Ramos (cell line): Measurements from ENCODE around the gene PDSS2.
"Not testable (repeated sequence)": the region's sequence is repeated elsewhere in the genome, so short reads cannot be mapped to it uniquely, and the experiment has no call there.

Experiments
- in situ Hi-C: fragments of 300-500 bp; cut with MboI; formaldehyde crosslinking; loops from one replicate; pipeline ENCODE4 v1.14.3; 2022; ENCODE audit warnings: low sequenced_read_pairs; ENCODE audit not compliant: unreplicated experiment

Gene PDSS2

DNA sequence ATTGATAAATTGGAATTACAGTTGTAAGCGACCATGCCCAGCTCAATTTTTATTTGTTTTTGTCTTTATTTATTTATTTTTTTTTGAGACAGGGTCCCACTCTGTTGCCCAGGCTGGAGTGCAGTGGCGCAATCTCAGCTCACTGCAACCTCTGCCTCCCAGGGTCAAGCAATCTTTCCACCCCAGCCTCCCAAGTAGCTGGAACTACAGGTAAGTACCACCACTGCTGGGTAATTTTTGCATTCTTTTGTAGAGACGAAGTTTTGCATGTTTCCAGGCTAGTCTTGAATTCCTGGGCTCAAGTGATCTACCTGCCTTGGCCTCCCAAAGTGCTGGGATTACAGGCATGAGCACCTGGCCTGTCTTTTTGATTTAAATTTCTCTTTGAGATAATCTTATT lies 323.0 kb downstream of the PDSS2 start:
- in situ Hi-C loops: not testable (repeated sequence)

DNA sequence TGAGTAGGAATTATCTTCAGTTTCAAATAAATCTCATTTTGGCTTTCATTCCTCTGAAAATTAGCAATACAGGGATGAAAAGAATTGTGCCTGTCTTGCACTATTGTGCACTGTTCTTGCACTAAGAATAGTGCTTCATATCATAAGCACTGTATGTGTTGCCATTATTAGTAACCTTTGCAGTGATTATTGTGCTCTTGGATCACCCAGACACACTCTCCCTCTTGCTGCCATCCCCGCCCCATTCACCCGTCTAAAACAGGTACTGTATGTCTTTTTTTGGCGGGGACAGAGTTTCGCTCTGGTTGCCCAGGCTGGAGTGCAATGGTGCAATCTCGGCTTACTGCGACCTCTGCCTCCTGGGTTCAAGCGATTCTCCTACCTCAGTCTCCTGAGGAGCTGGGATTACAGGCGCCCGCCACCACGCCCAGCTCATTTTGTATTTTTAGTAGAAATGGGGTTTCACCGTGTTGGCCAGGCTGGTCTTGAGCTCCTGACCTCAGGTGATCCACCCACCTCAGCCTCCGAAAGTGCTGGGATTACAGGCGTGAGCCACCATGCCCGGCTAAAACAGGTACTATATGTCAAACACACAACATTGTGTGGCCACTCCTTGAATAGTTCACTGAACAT lies 324.2 kb downstream of the PDSS2 start:
- in situ Hi-C loops: not testable (repeated sequence)

DNA sequence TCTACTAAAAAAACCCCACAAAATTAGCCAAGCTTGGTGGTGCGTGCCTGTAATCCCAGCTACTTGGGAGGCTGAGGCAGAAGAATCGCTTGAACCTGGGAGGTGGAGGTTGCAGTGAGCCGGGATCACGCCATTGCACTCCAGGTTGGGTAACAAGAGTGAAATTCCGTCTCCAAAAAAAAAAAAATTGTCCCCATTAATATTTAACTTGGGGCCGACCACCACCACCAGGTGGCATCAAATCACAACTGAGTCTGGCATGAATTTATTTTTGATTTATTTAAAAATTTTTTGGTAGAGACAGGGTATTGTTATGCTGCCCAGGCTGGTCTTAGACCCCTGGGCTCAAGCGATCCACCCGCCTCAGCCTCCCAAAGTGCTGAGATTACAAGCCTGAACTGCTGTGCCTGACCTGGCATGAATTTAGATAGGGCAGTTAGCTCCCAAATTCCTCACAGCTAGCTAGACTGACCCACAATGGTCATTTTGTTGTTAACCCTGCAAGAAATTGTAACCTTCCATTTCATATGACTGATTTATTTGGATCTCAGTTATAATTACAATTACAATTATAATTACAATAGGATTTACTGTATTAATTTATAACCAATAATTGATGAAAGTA lies 326.9 kb downstream of the PDSS2 start:
- in situ Hi-C loops: no loop called here

DNA sequence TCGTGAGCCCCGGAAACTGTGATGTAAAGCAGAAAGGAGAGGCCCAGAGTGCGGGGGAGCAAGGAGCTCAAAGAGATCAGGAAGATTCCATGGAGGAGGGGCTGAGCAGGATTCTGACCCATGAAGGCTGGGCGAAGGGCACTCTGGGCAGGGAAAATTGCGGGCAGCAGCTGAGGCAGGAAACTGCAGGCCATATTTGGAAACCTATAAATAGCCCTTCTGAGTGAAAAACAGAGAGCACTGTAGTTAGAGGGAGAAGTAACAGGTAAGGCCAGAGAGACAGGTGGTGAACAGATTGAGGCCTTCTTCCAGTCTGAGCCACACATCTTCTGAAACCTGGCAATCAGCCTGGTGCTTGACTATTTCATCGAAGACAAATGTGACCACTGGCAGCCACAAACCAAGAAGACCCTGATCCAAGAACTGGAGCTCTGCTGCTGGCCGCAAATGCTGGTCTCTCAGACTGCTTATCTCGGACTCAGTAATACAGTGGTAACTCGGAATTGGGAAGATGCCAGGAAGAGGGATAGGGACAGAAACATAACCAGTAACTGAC lies 329.9 kb downstream of the PDSS2 start:
- in situ Hi-C loops: loop anchor here (10.0 kb wide), 1 partner anchor 535 kb away; no protein-coding TSS in a partner anchor

DNA sequence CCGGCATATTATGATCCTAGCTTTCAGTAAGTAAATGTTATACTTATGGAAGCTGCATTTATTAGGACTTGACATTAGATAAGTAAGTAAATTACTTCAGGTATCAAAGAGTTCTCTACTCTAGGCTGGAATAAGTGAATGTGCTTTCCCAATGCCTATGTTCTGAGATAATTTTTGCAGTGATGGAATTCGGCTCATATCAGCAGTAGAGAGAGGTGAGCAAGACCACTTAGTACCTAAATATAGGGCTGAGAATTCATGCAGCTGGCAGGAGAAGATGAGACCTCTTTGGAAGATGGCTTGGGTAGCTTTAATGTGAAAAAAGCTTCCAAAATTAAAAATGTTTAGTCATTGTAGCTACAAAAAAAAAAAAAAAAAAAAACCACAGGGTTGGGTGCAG lies 330.8 kb downstream of the PDSS2 start:
- in situ Hi-C loops: loop anchor here (10.0 kb wide), 1 partner anchor 536 kb away; no protein-coding TSS in a partner anchor

DNA sequence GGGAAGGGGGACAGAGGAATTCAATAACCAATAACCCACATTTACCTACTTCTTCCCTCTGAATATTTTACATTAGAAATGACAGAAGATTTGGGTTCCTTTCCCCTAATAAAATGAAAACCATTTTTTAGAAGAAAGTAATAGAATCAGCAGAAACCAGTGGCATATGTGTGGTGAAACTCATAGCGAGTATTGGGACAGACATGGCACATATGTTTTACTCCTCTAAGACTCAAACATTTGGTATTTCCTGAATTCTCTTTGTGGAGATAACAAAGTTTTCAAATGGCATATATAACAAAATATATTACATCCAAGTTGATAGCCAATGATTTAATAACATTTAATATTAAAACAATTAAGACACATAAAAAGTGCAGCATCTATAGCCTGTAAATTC lies 331.2 kb downstream of the PDSS2 start:
- in situ Hi-C loops: loop anchor here (10.0 kb wide), 1 partner anchor 537 kb away; no protein-coding TSS in a partner anchor

DNA sequence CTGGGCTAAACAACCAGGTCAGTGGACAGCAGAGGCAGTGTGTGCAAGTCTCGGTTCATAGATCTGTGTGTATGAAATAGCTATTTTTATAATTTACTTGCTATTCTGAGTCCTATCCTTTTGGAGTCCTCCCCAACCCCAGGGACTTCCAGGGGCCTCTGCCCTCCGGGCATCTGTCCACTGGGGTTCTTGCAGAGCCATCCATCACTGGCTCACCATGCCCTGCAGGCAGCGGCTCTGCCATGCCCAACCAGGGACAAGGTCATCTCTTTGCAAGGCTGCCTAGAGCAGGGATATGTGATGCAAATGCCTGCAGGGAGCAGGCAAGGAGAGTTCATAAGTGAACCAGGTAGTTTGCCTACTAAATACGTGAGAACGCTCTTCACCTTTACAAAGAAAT lies 333.6 kb downstream of the PDSS2 start:
- in situ Hi-C loops: loop anchor here (10.0 kb wide), 1 partner anchor 539 kb away; no protein-coding TSS in a partner anchor

DNA sequence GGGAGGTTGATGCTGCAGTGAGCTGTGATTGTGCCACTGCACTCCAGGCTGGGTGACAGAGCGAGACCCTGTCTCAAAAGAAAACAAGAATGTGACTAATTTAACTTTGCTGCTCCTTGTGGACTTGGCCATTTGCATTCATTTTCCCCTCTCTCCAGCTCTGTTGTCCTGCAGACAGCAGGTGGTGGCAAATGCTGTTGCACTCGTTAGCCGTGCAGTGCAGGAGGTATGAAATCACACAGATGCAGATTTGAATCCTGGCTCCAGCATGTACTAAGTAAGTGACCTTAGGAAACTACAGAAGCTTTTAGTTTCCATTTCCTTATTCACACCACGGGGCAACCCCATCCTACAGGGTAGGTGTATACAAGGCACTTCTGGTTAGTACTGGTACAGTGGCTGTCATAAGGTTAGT lies 334.4 kb downstream of the PDSS2 start:
- in situ Hi-C loops: loop anchor here (10.0 kb wide), 1 partner anchor 540 kb away; no protein-coding TSS in a partner anchor

DNA sequence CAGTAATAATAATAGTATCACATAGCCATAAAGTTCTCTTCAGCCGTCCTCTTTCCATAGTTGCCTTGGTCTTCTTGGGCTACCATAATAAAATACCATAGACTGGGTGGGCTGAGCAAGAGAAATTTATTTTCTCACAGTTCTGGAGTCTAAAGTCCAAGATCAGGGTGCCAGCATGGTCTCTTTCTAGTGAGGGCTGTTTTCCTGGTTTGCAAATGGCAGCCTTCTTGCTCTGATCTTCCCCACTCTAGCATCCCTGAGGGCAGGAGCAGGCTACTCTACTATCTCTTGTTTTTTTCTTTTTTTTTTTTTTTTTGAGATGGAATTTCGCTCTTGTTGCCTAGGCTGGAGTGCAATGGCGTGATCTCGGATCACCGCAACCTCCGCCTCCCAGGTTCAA lies 335.9 kb downstream of the PDSS2 start:
- in situ Hi-C loops: loop anchor here (10.0 kb wide), 1 partner anchor 541 kb away; no protein-coding TSS in a partner anchor

DNA sequence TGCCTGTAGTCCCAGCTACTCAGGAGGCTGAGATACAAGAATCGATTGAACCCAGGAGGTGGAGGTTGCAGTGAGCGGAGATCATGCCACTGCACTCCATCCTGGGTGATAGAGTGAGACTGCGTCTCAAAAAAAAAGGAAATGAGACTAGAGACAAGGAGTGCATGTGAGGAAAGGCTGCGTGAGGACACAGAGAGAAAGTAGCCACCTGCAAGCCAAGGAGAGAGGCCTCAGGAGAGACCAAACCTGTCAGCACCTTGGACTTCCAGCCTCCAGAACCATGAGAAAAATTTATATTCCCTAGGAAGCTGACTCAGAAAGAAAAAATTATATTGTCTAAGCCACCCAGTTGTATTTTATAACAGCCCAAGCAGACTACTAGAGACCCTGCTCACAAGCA lies 336.6 kb downstream of the PDSS2 start:
- in situ Hi-C loops: loop anchor here (10.0 kb wide), 1 partner anchor 542 kb away; no protein-coding TSS in a partner anchor

DNA sequence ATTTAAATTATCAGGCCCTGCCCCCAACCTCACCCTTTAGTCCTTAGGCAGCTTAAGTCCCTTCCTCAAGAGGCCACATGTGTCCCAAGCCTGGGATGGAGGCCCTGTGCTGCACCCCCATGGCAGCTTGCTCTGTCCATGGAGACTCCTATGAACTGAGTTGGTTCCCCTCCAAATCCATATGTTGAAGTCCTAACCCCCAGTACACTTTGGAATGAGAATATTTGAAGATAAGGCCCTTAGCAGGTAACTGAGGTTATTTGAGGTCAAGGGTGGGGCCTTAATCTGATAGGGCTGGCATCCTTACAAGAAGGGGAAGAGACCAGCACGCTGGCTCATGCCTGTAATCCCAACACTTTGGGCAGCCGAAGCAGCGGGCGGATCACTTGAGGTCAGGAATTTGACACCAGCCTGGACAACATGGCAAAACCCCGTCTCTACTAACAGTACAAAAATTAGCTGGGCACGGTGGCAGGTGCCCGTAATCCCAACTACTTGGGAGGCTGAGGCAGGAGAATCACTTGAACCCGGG lies 337.3 kb downstream of the PDSS2 start:
- in situ Hi-C loops: loop anchor here (10.0 kb wide), 1 partner anchor 543 kb away; no protein-coding TSS in a partner anchor

DNA sequence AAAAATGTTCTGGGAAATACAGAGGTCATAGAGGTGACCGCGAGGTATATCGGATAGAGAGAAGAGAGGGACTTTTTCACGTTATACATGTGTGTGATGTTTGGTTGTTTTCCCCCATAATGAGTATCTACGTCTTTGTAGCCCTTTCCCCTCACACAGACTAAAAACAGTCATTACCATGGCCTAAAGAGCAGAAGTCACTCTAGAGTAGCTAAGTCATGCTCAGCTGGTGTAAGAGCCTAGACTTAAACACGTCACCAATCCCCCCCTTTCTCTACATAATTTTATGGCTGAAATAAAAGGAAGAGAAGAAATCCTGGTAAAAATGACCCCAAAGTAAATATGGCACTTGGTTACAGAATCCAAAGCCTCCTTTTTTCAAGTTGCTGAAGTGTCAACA lies 338.1 kb downstream of the PDSS2 start:
- in situ Hi-C loops: loop anchor here (10.0 kb wide), 1 partner anchor 544 kb away; no protein-coding TSS in a partner anchor

DNA sequence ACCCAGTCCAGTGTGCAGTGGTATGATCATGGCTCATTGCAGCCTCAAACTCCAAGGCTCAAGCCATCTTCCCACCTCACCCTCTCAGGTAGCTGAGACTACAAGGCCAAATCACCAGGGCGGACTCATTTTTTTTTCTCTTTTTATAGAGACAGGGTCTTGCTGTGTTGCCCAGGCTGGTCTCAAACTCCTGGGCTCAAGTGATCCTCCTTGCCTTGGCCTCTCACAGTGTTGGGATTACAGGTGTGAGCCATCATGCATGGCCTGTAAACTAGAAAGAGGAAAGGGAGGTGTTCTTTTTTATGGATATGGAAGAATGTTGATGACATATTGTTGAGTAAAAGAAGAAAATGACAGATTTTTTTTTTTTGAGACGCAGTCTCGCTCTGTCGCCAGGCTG lies 339.0 kb downstream of the PDSS2 start:
- in situ Hi-C loops: loop anchor here (10.0 kb wide), 1 partner anchor 544 kb away; no protein-coding TSS in a partner anchor

DNA sequence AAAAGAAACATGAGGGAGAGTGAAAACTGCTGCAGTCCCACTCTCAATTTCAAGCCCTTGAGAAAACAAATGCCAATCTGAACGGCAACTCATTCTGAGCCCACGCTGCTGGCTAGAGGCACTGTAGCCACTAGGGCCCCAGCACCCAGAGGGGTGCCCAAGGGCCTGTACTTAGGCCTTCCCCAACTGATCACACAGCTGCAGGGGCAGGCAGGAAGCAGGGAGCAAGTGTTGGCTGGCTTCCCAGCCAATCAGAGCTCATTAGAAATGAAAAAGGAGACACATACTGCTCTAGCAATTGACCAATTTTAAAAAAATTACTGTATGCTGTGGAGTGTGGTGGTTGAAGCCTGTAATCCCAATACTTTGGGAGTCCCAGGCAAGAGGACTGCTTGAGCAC lies 340.4 kb downstream of the PDSS2 start:
- in situ Hi-C loops: no loop called here

DNA sequence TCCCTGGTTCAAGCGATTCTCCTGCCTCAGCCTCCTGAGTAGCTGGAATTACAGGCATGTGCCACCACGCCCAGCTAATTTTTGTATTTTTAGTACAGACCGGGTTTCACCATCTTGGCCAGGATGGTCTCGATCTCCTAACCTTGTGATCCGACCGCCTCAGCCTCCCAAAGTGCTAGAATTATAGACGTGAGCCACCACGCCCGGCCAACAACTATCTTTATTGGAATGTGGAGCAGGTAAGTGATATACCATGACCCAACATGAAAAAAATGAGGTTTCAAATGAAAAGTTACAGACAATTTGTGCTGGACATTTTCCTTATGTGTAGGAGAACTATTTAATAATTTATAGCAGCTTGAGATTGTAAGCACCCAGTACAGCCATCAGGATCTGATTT lies 340.8 kb downstream of the PDSS2 start:
- in situ Hi-C loops: not testable (repeated sequence)

DNA sequence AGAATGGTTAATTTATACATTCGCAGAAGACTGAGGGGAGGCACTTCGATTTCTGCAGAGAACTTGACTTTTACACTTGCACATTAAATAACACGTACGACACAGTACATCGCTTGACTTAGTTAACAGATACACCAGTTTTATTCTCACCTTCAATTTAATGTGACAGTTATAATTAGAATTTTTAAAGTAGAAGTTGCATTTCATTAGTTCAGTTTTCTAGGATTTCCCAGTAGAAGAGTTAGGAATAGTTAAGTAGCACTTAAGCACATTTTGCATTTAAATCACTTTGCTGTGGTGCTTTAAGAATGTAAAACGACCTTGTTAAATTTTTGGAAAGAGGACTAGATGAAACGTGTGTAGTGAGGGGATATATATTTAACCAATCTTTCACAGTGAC lies 342.4 kb downstream of the PDSS2 start:
- in situ Hi-C loops: no loop called here

DNA sequence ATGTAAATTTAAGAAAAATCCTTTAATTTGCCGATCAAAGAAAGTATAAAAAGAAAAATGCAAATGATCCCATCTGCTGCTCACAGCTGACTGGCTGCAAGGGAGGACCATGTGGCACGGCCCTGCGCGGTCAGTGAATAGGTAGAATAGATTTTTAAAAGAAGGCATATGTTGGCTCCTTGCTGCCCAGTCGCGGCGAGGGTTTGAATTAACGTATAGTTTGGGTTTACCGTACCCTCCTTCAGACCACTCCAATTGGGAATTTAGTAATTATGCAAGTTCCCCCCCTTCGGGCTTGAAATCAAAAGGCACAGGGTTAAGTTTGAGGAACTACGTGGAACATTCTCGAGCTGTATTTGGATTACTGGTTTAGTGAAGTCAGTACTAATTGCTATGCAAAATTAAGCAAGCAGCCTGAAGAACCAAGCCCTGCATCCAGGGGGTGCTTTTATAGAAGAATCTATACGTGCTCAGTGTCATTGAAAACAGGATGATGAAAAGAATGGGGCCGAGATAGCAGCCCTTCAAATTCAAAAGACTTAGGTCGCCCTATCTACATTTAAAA lies 343.0 kb downstream of the PDSS2 start:
- in situ Hi-C loops: no loop called here

DNA sequence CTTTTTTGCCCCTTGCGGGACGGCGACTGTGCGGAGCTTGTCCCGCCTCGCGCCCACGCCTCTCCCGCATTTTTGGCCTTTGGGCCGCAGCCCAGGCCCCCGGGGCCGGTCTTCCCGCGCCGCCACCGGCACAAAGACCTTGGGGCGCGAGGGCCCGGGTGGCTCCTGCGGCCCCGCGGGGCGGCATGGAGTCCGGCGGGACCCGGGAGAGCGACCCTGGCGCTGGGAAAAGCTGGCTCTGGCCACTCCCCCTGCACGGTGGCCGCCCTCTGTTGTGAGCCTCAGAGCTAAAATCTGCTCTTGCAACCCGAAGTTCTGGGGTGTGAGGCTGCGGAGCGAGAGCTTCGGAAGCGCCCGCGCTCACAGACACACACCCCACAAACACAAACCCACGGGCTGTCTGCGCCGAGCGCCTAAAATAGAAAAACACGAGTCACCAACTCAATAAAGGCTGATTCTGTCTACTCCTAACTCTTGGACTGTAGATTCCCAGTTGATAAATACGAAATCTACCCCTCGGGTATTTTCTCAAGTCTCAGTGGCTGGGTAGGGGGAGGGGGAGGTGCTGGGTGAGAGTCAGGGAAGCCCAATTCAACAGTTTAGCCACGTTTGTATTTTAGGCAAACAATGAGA lies 343.6 kb downstream of the PDSS2 start:
- in situ Hi-C loops: no loop called here

DNA sequence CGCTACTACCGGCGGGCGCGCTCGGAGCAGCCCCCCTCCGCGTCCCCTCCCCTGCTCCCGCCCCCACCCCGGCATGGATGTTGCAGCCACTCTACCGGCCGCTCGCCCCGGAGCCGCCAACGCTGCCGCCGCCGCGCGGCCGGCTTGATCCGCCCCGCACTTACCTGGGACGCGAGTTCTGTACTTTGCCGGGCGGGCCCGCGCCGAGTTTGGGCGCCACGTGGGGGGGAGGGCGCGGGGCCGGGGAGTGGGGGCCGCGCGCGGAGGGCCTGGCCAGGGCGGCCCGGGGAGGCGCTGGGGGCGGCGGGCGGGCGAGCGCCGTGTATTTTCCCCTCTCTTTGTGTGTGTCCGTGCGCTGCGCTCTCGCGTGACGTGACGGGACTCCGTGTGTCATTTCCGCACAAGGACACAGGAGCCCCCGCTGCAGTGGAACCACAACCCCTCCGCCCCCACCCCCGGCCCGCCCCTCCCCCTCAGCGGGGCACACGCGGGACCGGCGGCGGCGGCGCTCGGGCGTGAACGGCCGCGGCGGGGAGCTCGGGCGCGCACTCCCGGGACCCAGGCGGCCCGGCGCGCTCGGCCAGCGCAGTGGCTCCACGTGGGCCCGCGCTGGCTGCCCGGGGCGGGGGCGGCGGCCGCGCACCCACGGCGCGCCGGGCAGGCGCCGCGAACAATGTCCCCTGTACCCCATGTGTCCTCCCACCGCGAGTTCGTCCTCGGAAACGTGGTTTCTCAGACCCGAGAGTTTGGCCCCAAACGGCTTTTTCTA lies 344.3 kb downstream of the PDSS2 start, which contains the start of gene BEND3:
Gene BEND3 (minus strand): TSS at position 590 of the 769 bp plus-strand sequence. CDS start 16,230 bp downstream, outside the sequence.
- in situ Hi-C loops: no loop called here
